OCI-LY1 (cell line): ENCODE measurements around the gene SLC17A4.

Source experiments
- EZH2 ChIP-seq: fragments of 200-600 bp; sonication (generic), shearing (Covaris generic); IDR thresholded peaks from 2 replicates; pipeline ENCODE4 v1.8.0; 2017; ENCODE audit warnings: borderline replicate concordance, mixed run types, mild to moderate bottlenecking, antibody characterized with exemption, low read length, moderate library complexity, mixed read lengths
- TF ChIP-seq, protein P1 (sequence below): fragments of 200-600 bp; sonication (generic), shearing (Covaris generic); IDR thresholded peaks from 2 replicates; pipeline ENCODE4 v1.5.1; 2017; ENCODE audit warnings: mild to moderate bottlenecking, antibody characterized with exemption, low read length, moderate library complexity, mixed read lengths

GRCh38 chr6:25748049-25748448, 6.5 kb upstream of the SLC17A4 start:
- TF ChIP-seq, protein P1, sequence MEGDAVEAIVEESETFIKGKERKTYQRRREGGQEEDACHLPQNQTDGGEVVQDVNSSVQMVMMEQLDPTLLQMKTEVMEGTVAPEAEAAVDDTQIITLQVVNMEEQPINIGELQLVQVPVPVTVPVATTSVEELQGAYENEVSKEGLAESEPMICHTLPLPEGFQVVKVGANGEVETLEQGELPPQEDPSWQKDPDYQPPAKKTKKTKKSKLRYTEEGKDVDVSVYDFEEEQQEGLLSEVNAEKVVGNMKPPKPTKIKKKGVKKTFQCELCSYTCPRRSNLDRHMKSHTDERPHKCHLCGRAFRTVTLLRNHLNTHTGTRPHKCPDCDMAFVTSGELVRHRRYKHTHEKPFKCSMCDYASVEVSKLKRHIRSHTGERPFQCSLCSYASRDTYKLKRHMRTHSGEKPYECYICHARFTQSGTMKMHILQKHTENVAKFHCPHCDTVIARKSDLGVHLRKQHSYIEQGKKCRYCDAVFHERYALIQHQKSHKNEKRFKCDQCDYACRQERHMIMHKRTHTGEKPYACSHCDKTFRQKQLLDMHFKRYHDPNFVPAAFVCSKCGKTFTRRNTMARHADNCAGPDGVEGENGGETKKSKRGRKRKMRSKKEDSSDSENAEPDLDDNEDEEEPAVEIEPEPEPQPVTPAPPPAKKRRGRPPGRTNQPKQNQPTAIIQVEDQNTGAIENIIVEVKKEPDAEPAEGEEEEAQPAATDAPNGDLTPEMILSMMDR: no peak
- no peak for TF ChIP-seq EZH2
